Gastrocnemius medialis (tissue), 4 donors: Measurements from ENCODE around the gene ITGA4. TPM values are rescaled to one million over a fixed set of nuclear protein-coding genes. Genes with fewer than 3 reads are reported as not detected.

Source experiments
- ATAC-seq, 2 donors: fragments of 150-250 bp; one replicate each; pipeline ENCODE4 v1.9.1; 2016
- DNase-seq, 2 donors: peaks; one replicate each; pipeline ENCODE4 v3.0.0-alpha.2; 2019
- H3K27ac ChIP-seq, 4 donors: fragments of 200-600 bp; sonication (generic); 1 replicate in 1 of 4; 2 replicates in 3 of 4; pipeline ENCODE4 v1.5.1; 2016 to 2018; ENCODE audit warnings: mild to moderate bottlenecking in 2 of 4, moderate library complexity in 1 of 4
- H3K27me3 ChIP-seq, 3 donors: fragments of 200-600 bp; sonication (generic) in 2 of 3; 1 replicate in 1 of 3; 2 replicates in 2 of 3; pipeline versions ENCODE4 v1.5.1 to v1.6.0; 2016 to 2019; ENCODE audit warnings: mild to moderate bottlenecking in 1 of 3, moderate library complexity in 1 of 3
- H3K36me3 ChIP-seq, 2 donors: fragments of 200-600 bp; sonication (generic) in 1 of 2; one replicate each; pipeline ENCODE4 v1.5.1; 2017 to 2018
- H3K4me1 ChIP-seq, 2 donors: fragments of 200-600 bp; sonication (generic) in 1 of 2; one replicate each; pipeline ENCODE4 v1.5.1; 2016 to 2017; ENCODE audit warnings: mild to moderate bottlenecking in 2 of 2
- H3K4me3 ChIP-seq, 4 donors: fragments of 200-600 bp; sonication (generic) in 3 of 4; 1 replicate in 1 of 4; 2 replicates in 3 of 4; pipeline ENCODE4 v1.5.1; 2016 to 2019; ENCODE audit warnings: mild to moderate bottlenecking in 2 of 4
- H3K9me3 ChIP-seq, 3 donors: fragments of 200-600 bp; sonication (generic) in 2 of 3; 1 replicate in 1 of 3; 2 replicates in 2 of 3; pipeline ENCODE4 v1.5.1; 2016 to 2019
- POLR2A ChIP-seq, 2 donors: fragments of 450-650 bp; IDR thresholded peaks; one replicate each; pipeline ENCODE4 v1.6.1; 2017; ENCODE audit warnings: antibody characterized with exemption in 2 of 2, mild to moderate bottlenecking in 2 of 2, moderate library complexity in 2 of 2
- in situ Hi-C, 4 donors: fragments of 200-750 bp; cut with MboI; loops; one replicate each; pipeline versions ENCODE4 v1.15.0 to v1.8.0; 2017; ENCODE audit warnings: low sequenced_read_pairs in 4 of 4
- intact Hi-C: fragments of 100-400 bp; cut with DNase I; formaldehyde crosslinking; loops from one replicate; pipeline ENCODE4 v1.15.1; 2023; ENCODE audit warnings: low total_unique reads
- total RNA-seq, 4 donors: library from RNA; depleted of rRNA; stranded (reverse); fragments of >200 nt; gene quantifications; one replicate each; pipeline versions ENCODE4 v1.1.0 to v1.2.3, GENCODE V29; 2016
- TF ChIP-seq, protein P1 (sequence below), 5 experiments: fragments of 450-650 bp in 3 of 5; fragments of 200-600 bp in 2 of 5; sonication (generic) in 2 of 5; IDR thresholded peaks in 4 of 5; conservative IDR thresholded peaks in 1 of 5; 1 replicate in 4 of 5; 2 replicates in 1 of 5; pipeline ENCODE4 v1.5.1; 2016 to 2019; ENCODE audit warnings: antibody characterized with exemption in 5 of 5, mild to moderate bottlenecking in 3 of 5, moderate library complexity in 3 of 5

ITGA4 gene
- total RNA-seq, 4 donors from 2014 or later = 0.47 to 0.61 (median 0.55) TPM; not detected in 1

DNA sequence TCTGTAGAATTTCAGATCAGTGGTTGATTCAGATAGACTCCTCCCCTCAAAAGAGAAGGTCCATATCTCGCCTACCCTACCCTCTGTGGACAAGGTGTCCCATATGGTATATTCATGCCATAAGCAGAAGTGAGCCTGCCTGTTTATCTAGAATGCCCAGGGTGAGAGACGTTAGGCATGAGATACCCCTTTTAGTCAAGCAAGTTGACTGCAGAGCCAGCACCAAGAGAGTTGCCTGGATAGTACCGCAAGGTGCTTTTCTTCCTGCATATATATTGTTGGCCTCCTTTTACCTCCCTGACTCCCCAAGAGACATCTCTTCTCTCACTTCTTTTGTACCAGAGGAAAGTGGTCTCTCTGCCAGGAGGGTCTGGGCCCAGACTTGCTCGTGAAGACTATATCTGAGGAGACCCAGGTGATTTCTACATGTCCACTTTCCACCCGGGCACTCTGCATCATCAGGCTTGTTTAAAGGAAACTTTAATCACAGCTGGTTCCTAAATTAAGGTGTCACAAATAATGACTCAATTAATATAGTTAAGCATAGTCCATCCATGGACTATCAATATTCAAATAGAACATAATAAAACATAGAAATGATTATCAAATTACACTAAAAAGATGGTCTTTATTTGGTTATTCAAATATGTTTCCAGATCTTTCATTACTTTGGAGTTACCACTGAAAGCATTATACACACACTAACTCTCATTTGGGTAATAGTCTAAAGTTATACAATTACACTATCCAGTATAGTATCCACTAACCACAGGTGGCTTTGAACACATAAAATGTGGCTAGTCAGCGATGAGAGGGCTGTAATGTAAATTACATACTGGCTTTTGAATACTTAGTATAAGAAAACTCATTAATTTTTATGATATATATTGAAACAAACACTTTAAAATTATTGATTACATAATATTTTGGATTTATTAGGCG is 4.1 kb downstream of the ITGA4 start:
- no peaks in the 10 kb centered on the region for H3K36me3 ChIP-seq
- H3K27me3 ChIP-seq = peaks cover 13 to 17% (median 15%) of the 10 kb centered on the region in 3 donors
- H3K4me1 ChIP-seq = no peaks in the 10 kb centered on the region
- intact Hi-C loops = loop anchor here (10.0 kb wide), 1 partner anchor 387 kb away; no protein-coding TSS in a partner anchor
- no peak overlapping the region for H3K4me3 ChIP-seq
- no peak for DNase-seq
- TF ChIP-seq, protein P1, sequence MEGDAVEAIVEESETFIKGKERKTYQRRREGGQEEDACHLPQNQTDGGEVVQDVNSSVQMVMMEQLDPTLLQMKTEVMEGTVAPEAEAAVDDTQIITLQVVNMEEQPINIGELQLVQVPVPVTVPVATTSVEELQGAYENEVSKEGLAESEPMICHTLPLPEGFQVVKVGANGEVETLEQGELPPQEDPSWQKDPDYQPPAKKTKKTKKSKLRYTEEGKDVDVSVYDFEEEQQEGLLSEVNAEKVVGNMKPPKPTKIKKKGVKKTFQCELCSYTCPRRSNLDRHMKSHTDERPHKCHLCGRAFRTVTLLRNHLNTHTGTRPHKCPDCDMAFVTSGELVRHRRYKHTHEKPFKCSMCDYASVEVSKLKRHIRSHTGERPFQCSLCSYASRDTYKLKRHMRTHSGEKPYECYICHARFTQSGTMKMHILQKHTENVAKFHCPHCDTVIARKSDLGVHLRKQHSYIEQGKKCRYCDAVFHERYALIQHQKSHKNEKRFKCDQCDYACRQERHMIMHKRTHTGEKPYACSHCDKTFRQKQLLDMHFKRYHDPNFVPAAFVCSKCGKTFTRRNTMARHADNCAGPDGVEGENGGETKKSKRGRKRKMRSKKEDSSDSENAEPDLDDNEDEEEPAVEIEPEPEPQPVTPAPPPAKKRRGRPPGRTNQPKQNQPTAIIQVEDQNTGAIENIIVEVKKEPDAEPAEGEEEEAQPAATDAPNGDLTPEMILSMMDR (IDR thresholded peaks at IDR 0.05 in 4 of 5, conservative IDR thresholded peaks at IDR 0.05 in 1 of 5) = no peak
- no peak for TF ChIP-seq POLR2A (IDR thresholded peaks at IDR 0.05)
- no peak for ATAC-seq
- in situ Hi-C loops = loop anchor here (25.0 kb wide), 2 partner anchors 349 to 1349 kb away; no protein-coding TSS in a partner anchor
- no peak overlapping the region for H3K27ac ChIP-seq
- H3K9me3 ChIP-seq = no peaks in the 10 kb centered on the region

DNA sequence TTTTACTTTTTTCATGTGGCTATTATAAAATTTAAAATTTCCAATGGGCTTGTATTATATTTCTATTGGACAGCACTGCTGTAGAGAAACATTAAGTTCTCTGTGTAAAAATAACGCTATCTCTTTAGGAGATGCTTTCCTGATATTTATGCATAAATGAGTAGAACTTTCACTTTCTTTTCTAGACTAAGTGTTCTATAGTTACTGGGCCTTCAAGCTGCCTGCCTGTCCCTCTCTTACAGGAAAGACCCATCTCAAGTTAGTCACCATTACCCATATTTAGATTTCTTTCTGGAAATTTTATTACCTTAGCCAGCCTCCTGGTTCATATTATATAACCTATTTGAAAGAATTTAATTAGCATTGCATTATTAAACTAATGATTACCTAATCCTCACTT is 4.8 kb downstream of the ITGA4 start:
- Histone ChIP-seq H3K27me3 (peaks cover 10 to 13% (median 10%) of the 10 kb centered on the region in 3 donors), H3K4me3 (no peak overlapping the region), H3K27ac (no peak overlapping the region), H3K4me1 (no peaks in the 10 kb centered on the region), H3K36me3 (no peaks in the 10 kb centered on the region), H3K9me3 (no peaks in the 10 kb centered on the region)
- DNase-seq (no peak), ATAC-seq (no peak)
- in situ Hi-C loops = loop anchor here (25.0 kb wide), 2 partner anchors 350 to 1350 kb away; no protein-coding TSS in a partner anchor
- no peak for TF ChIP-seq POLR2A (IDR thresholded peaks at IDR 0.05)
- TF ChIP-seq, protein P1 (IDR thresholded peaks at IDR 0.05 in 4 of 5, conservative IDR thresholded peaks at IDR 0.05 in 1 of 5) = no peak
- intact Hi-C loops = loop anchor here (10.0 kb wide), 1 partner anchor 387 kb away; no protein-coding TSS in a partner anchor

DNA sequence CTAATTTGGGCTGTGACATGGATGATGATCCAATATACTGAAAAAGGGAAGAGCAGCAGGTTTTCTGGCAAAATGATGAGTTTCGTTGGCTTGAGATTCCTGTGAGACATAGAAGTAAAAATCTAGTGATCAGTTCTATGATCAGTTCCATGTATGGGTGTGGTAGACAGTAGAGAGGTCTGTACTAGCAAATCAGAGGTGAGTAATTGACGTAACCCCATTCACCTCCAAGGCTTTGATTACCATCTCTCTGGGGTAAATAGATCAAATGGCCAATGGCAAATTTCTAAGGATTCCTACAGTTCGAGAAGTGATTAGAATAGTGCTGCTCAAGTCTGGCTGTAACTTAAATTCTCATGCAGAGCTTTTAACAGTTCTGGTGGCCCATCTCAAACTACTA is 6.4 kb downstream of the ITGA4 start:
- in situ Hi-C loops = loop anchor here (25.0 kb wide), 2 partner anchors 351 to 1351 kb away; no protein-coding TSS in a partner anchor

DNA sequence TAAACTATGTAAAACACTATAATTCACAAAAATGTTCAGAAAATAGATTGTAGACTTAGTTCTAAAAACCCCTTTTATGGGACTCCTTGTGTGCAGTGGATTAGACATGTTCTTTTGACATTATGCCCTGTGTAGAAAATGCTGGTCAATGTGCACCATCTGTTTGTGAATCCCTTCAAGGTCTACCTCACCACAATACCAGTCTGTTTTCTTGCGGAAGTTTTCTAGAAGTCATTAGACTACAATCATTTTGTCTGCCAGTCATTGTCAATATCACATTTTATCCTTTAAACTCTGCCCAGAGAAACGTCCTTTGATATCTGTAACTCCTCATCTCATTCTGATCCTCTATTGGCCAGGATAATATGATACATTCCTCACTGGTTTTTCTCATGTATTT is 7.8 kb downstream of the ITGA4 start:
- ATAC-seq = no peak
- intact Hi-C loops (loop anchor here (5.0 to 10.0 kb wide), 2 partner anchors 390 to 1343 kb away; no protein-coding TSS in a partner anchor), in situ Hi-C loops (loop anchor here (25.0 kb wide), 2 partner anchors 353 to 1353 kb away; no protein-coding TSS in a partner anchor)
- TF ChIP-seq POLR2A (IDR thresholded peaks at IDR 0.05) = no peak
- TF ChIP-seq, protein P1 (IDR thresholded peaks at IDR 0.05 in 4 of 5, conservative IDR thresholded peaks at IDR 0.05 in 1 of 5) = no peak
- Histone ChIP-seq H3K4me1 (no peaks in the 10 kb centered on the region), H3K27me3 (no peaks in the 10 kb centered on the region), H3K27ac (no peak overlapping the region), H3K36me3 (no peaks in the 10 kb centered on the region), H3K9me3 (no peaks in the 10 kb centered on the region), H3K4me3 (no peak overlapping the region)
- no peak for DNase-seq

More for the DNA sequence above, 6.4 kb downstream of the ITGA4 start:
- peaks cover 0 to 5% (median under 1%) of the 10 kb centered on the region in 3 donors for H3K27me3 ChIP-seq
- DNase-seq (no peak), ATAC-seq (no peak)
- H3K36me3 ChIP-seq = no peaks in the 10 kb centered on the region
- intact Hi-C loops = loop anchor here (10.0 kb wide), 1 partner anchor 389 kb away; no protein-coding TSS in a partner anchor
- no peaks in the 10 kb centered on the region for H3K4me1 ChIP-seq
- no peaks in the 10 kb centered on the region for H3K9me3 ChIP-seq
- no peak for TF ChIP-seq POLR2A (IDR thresholded peaks at IDR 0.05)
- TF ChIP-seq, protein P1 (IDR thresholded peaks at IDR 0.05 in 4 of 5, conservative IDR thresholded peaks at IDR 0.05 in 1 of 5) = no peak
- H3K27ac ChIP-seq = no peak overlapping the region
- no peak overlapping the region for H3K4me3 ChIP-seq
